ENCODE results near the gene BCCIP. TPM values are rescaled to one million over a fixed set of nuclear protein-coding genes. Genes with fewer than 3 reads are reported as not detected.

The BCCIP gene
- total and polyA plus RNA-seq, 4 donors = 21.9 to 44.1 (median 31.2) TPM

DNA sequence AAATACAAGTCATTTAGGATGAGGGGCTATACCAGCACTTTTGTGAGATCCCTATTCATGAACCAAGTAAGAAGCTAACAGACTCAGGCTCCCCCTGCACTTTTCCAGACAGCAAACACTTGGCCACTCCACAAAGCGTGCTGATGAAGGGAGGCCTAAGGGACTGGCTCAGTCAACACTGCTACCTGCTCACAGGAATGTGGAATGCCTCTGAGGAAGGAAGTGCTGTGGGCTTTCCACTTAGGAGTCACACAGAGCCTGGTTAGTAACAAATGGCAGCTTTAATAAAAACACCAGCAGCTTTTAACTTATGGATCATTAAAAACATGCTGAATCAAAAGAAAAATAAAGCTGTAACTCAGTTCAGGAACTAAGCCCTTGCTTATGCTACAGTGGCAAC lies 15.3 kb upstream of the BCCIP start:
- Histone ChIP-seq H3K27me3 (ENCODE audit: control insufficient read depth in 4 of 4, insufficient read depth in 4 of 4, low read length in 3 of 4) (no peaks in the 10 kb centered on the region), H3K4me1 (ENCODE audit: control insufficient read depth in 4 of 4, insufficient read depth in 4 of 4, low read length in 3 of 4) (no peaks in the 10 kb centered on the region), H3K4me3 (ENCODE audit: low read depth in 1 of 3, low read length in 3 of 3) (no peak overlapping the region), H3K9ac (ENCODE audit: low read depth in 1 of 2, low read length in 2 of 2) (no peak overlapping the region), H3K36me3 (ENCODE audit: control insufficient read depth in 4 of 4, insufficient read depth in 3 of 4, low read depth in 1 of 4, low read length in 3 of 4) (peaks cover 2 to 62% (median 29%) of the 10 kb centered on the region in 4 donors), H3K9me3 (ENCODE audit: control insufficient read depth in 4 of 4, low read length in 3 of 4) (no peaks in the 10 kb centered on the region), H3K27ac (ENCODE audit: low read depth in 1 of 2, low read length in 2 of 2) (no peak overlapping the region)
- TF ChIP-seq HNF4A (conservative IDR thresholded peaks at IDR 0.05) = no peak
- TF ChIP-seq, protein P1, sequence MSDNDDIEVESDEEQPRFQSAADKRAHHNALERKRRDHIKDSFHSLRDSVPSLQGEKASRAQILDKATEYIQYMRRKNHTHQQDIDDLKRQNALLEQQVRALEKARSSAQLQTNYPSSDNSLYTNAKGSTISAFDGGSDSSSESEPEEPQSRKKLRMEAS (IDR thresholded peaks at IDR 0.05) = no peak
- TF ChIP-seq RXRA (IDR thresholded peaks at IDR 0.05) = no peak
- no peak for TF ChIP-seq RAD21 (IDR thresholded peaks at IDR 0.05)
- TF ChIP-seq JUND (IDR thresholded peaks at IDR 0.05) = no peak
- TF ChIP-seq EGR1 (IDR thresholded peaks at IDR 0.05; ENCODE audit: low read depth in 2 of 2) = no peak
- no peak for TF ChIP-seq SP1 (IDR thresholded peaks at IDR 0.05)
- no peak for TF ChIP-seq FOXA1 (IDR thresholded peaks at IDR 0.05)
- TF ChIP-seq NR2F2 (IDR thresholded peaks at IDR 0.05) = no peak
- TF ChIP-seq, protein P2, sequence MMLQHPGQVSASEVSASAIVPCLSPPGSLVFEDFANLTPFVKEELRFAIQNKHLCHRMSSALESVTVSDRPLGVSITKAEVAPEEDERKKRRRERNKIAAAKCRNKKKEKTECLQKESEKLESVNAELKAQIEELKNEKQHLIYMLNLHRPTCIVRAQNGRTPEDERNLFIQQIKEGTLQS (IDR thresholded peaks at IDR 0.05) = no peak
- no peak for TF ChIP-seq HNF4G (IDR thresholded peaks at IDR 0.05)
- TF ChIP-seq, protein P3, sequence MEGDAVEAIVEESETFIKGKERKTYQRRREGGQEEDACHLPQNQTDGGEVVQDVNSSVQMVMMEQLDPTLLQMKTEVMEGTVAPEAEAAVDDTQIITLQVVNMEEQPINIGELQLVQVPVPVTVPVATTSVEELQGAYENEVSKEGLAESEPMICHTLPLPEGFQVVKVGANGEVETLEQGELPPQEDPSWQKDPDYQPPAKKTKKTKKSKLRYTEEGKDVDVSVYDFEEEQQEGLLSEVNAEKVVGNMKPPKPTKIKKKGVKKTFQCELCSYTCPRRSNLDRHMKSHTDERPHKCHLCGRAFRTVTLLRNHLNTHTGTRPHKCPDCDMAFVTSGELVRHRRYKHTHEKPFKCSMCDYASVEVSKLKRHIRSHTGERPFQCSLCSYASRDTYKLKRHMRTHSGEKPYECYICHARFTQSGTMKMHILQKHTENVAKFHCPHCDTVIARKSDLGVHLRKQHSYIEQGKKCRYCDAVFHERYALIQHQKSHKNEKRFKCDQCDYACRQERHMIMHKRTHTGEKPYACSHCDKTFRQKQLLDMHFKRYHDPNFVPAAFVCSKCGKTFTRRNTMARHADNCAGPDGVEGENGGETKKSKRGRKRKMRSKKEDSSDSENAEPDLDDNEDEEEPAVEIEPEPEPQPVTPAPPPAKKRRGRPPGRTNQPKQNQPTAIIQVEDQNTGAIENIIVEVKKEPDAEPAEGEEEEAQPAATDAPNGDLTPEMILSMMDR (IDR thresholded peaks at IDR 0.05; ENCODE audit: low read depth, low read length, missing input control) = no peak
- no peak for TF ChIP-seq GABPA (IDR thresholded peaks at IDR 0.05 in 1 of 2, conservative IDR thresholded peaks at IDR 0.05 in 1 of 2)
- no peak for TF ChIP-seq FOXA2 (IDR thresholded peaks at IDR 0.05)
- no peak for TF ChIP-seq YY1 (IDR thresholded peaks at IDR 0.05)
- TF ChIP-seq, protein P4, sequence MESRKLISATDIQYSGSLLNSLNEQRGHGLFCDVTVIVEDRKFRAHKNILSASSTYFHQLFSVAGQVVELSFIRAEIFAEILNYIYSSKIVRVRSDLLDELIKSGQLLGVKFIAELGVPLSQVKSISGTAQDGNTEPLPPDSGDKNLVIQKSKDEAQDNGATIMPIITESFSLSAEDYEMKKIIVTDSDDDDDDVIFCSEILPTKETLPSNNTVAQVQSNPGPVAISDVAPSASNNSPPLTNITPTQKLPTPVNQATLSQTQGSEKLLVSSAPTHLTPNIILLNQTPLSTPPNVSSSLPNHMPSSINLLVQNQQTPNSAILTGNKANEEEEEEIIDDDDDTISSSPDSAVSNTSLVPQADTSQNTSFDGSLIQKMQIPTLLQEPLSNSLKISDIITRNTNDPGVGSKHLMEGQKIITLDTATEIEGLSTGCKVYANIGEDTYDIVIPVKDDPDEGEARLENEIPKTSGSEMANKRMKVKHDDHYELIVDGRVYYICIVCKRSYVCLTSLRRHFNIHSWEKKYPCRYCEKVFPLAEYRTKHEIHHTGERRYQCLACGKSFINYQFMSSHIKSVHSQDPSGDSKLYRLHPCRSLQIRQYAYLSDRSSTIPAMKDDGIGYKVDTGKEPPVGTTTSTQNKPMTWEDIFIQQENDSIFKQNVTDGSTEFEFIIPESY (IDR thresholded peaks at IDR 0.05) = no peak
- TF ChIP-seq, protein P5, sequence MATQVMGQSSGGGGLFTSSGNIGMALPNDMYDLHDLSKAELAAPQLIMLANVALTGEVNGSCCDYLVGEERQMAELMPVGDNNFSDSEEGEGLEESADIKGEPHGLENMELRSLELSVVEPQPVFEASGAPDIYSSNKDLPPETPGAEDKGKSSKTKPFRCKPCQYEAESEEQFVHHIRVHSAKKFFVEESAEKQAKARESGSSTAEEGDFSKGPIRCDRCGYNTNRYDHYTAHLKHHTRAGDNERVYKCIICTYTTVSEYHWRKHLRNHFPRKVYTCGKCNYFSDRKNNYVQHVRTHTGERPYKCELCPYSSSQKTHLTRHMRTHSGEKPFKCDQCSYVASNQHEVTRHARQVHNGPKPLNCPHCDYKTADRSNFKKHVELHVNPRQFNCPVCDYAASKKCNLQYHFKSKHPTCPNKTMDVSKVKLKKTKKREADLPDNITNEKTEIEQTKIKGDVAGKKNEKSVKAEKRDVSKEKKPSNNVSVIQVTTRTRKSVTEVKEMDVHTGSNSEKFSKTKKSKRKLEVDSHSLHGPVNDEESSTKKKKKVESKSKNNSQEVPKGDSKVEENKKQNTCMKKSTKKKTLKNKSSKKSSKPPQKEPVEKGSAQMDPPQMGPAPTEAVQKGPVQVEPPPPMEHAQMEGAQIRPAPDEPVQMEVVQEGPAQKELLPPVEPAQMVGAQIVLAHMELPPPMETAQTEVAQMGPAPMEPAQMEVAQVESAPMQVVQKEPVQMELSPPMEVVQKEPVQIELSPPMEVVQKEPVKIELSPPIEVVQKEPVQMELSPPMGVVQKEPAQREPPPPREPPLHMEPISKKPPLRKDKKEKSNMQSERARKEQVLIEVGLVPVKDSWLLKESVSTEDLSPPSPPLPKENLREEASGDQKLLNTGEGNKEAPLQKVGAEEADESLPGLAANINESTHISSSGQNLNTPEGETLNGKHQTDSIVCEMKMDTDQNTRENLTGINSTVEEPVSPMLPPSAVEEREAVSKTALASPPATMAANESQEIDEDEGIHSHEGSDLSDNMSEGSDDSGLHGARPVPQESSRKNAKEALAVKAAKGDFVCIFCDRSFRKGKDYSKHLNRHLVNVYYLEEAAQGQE (IDR thresholded peaks at IDR 0.05) = no peak
- no peak for TF ChIP-seq TAF1 (conservative IDR thresholded peaks at IDR 0.05)
- no peak for DNase-seq (ENCODE audit: low spot score)
- WGBS = 98% methylated on average over 1 of the region's 1 CpG

Data from liver (tissue), 9 donors.